BLaER1 (cell line): ENCODE data around the gene NDUFAF2.
"Not testable (repeated sequence)": the region's sequence is repeated elsewhere in the genome, so short reads cannot be mapped to it uniquely, and the experiment has no call there.

Source experiments
- H3K27ac ChIP-seq: shearing (Covaris generic); formaldehyde crosslinking; 2 replicates; pipeline ENCODE4 v1.8.1; 2022
- H3K27me3 ChIP-seq: shearing (Covaris generic); formaldehyde crosslinking; 2 replicates; pipeline ENCODE4 v1.8.1; 2022
- H3K36me3 ChIP-seq: shearing (Covaris generic); formaldehyde crosslinking; 2 replicates; pipeline ENCODE4 v1.8.1; 2022
- H3K4me1 ChIP-seq: shearing (Covaris generic); formaldehyde crosslinking; 2 replicates; pipeline ENCODE4 v1.8.1; 2022
- H3K4me2 ChIP-seq: shearing (Covaris generic); formaldehyde crosslinking; 2 replicates; pipeline ENCODE4 v1.8.1; 2022
- H3K4me3 ChIP-seq: shearing (Covaris generic); formaldehyde crosslinking; 2 replicates; pipeline ENCODE4 v1.8.1; 2022
- H3K9ac ChIP-seq: shearing (Covaris generic); formaldehyde crosslinking; 2 replicates; pipeline ENCODE4 v1.8.1; 2022
- H3K9me3 ChIP-seq: shearing (Covaris generic); formaldehyde crosslinking; 2 replicates; pipeline ENCODE4 v1.8.1; 2022
- H4K20me1 ChIP-seq: shearing (Covaris generic); formaldehyde crosslinking; 2 replicates; pipeline ENCODE4 v1.8.1; 2022
- Cebpa-rat ChIP-seq: shearing (Covaris generic); IDR thresholded peaks from 2 replicates; pipeline ENCODE4 v1.8.1; 2022

Gene NDUFAF2

DNA sequence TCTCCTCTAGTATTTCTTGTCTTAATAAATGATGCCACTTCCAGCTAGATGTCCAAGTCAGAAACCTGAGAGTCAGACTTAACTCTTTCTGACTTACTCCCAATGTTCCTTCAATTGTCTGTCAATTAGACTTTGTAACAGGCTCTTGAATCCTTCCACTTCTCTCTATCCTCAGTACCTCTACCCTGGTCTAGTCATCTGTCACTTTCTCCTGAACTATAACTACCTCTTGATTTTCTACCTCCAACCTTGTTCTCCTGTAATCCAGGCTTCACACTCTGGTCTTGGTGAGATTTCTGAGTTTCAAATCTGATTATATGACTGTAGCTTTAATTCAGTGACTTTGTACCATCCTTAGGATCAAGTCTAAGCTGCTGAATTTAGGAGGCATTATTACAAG, 64.9 kb downstream of the NDUFAF2 start:
- Histone ChIP-seq H3K27ac (no peak overlapping the region), H3K4me1 (no peaks in the 10 kb centered on the region), H3K36me3 (no peaks in the 10 kb centered on the region), H4K20me1 (peaks cover 22% of the 10 kb centered on the region; the same call in 1 of the 2 replicates), H3K27me3 (no peaks in the 10 kb centered on the region), H3K9me3 (no peaks in the 10 kb centered on the region), H3K4me3 (no peak overlapping the region), H3K4me2 (no peak overlapping the region), H3K9ac (no peak overlapping the region)
- TF ChIP-seq Cebpa-rat, result no peak

DNA sequence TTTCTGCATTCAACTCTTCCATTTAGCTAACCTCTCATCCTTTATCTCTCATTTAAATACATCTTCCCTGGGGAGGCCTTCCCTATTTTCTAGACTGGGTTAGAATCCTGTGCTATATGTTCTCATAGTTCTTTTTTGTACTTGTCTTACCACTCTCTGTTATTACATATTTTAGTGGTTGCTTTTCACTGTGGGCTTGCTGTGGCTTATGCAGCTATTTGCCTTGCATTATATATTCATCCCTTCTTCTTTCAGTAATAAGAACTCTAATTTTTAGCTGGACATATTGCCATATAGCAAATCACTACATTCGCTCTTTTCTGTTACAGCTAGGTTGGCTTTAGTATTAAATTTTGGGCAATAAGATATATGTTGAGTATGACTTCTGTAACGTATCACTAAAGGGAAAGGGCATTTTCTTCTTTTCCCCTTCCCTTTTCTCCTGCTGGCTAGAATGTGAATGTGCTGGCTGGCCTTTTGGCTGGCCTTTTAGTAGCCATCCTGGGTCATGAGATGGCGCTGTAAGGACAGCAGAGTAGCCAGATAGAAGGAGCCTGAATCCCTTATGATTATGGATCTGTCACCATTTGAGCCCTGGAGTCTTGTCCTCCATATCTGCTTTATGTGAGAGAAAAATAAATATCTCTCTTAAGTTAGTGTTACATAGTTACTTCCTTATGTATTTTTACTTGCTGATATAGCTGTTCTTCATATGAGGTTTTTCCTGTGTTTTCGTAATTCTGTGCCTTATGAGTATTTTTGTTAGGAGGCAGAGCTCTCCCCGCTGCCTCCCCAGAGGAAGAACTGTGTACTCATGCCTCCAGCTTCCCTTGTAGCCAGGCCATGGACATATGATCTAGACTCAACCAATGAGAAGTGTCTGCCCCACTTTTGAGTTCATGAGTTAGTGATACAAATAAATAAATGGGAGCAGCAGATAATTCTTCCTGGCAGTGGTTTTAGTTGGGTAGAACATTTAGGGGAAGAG, 65.8 kb downstream of the NDUFAF2 start:
- no peak for TF ChIP-seq Cebpa-rat
- Histone ChIP-seq H3K4me2 (no peak overlapping the region), H3K27me3 (no peaks in the 10 kb centered on the region)

DNA sequence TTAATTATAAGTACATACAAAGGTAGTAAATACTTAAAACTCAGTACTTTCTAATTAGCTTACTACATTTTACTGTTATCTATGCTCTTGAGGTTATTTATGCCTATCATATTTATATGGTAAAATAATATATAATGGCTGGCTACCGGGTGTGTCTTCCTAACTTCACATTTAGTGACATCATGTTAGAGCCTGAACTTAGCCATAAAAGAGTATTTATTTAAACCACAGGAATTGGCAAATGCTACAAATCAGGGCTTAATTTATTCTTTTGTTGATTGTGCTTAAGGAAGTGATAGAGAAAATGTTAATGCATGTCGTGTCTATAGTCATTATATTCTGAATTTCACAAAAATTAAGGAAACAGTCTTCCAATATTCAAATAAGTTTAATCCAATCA, 73.1 kb downstream of the NDUFAF2 start:
- Histone ChIP-seq H3K9ac (no peak overlapping the region), H3K9me3 (no peaks in the 10 kb centered on the region), H4K20me1 (peaks cover 12% of the 10 kb centered on the region; the same call in 1 of the 2 replicates), H3K4me2 (no peak overlapping the region), H3K36me3 (no peaks in the 10 kb centered on the region), H3K4me3 (no peak overlapping the region), H3K27ac (no peak overlapping the region), H3K27me3 (no peaks in the 10 kb centered on the region), H3K4me1 (no peaks in the 10 kb centered on the region)
- no peak for TF ChIP-seq Cebpa-rat

More for the DNA sequence above, 65.8 kb downstream of the NDUFAF2 start:
- Histone ChIP-seq H3K4me1 (no peaks in the 10 kb centered on the region), H4K20me1 (peaks cover 22% of the 10 kb centered on the region; the same call in 1 of the 2 replicates), H3K27ac (no peak overlapping the region), H3K9me3 (no peaks in the 10 kb centered on the region), H3K9ac (no peak overlapping the region), H3K4me3 (no peak overlapping the region), H3K36me3 (no peaks in the 10 kb centered on the region)

DNA sequence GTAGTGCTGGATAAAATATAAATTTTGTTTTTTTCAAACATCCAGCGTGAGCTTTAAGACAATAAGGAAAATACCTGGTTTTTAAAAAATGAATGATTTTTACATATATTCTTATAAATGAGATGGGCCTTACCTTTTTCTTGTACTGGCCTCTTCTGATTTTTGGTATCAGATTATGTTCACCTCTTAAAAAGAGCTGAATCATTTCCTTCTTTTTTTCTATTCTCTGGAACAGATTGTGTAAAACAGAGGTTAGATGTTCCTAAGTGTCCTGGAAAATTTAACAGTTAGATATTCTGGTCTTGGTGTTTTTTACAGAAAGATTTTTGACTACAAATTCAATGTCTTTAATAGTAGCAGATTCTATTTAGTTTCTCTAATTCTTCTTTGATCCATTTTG, 74.6 kb downstream of the NDUFAF2 start:
- Histone ChIP-seq H3K27ac (no peak overlapping the region), H3K4me2 (no peak overlapping the region), H4K20me1 (peaks cover 13% of the 10 kb centered on the region; the same call in 1 of the 2 replicates), H3K9ac (no peak overlapping the region), H3K4me1 (no peaks in the 10 kb centered on the region), H3K9me3 (no peaks in the 10 kb centered on the region), H3K4me3 (no peak overlapping the region), H3K27me3 (no peaks in the 10 kb centered on the region), H3K36me3 (no peaks in the 10 kb centered on the region)
- TF ChIP-seq Cebpa-rat, result no peak

DNA sequence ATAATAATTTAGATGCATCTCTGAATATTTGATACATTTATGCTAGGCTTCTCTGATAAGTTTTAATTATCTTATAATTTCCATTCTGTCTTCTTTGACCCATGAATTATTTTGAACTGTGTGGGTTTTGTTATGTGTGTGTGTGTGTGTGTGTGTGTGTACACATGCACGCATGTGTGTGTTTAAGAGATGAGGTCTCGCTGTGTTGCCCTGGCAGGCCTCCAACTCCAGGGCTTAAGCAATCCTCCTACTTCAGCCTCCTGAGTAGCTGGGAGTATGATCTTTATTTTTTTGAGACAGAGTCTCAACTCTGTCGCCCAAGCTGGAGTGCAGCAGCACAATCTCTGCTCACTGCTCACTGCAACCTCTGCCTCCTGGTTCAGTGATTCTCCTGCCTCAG, 75.4 kb downstream of the NDUFAF2 start:
- no peak for TF ChIP-seq Cebpa-rat
- no peak overlapping the region for H3K4me2 ChIP-seq
- no peaks in the 10 kb centered on the region for H3K4me1 ChIP-seq
- no peaks in the 10 kb centered on the region for H3K27me3 ChIP-seq
- H3K9me3 ChIP-seq, result no peaks in the 10 kb centered on the region
- H3K9ac ChIP-seq, result no peak overlapping the region
- H4K20me1 ChIP-seq, result peaks cover 13% of the 10 kb centered on the region; the same call in 1 of the 2 replicates
- H3K4me3 ChIP-seq, result no peak overlapping the region
- H3K36me3 ChIP-seq, result no peaks in the 10 kb centered on the region
- no peak overlapping the region for H3K27ac ChIP-seq

DNA sequence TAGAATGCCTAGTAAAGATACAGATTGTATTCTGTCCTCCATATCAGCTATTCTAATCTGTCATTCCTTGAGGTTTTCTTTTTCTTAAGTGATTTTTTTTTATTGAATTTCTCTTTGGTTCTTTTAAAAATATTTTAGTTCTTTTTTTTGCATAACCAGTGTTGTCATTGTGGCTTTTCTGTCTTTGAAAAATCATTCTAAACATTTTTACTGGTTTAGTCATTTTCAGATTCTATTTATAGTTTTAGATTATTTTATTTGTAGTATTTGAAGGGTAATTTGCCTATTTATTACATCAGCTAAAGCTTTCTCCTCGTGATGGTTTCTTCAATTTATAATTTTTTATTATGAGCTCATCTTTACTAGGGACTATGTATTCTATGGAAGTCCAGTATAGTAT, 78.1 kb downstream of the NDUFAF2 start:
- 0 out of 2 replicates have a peak, but pooled peaks cover 7% of the 10 kb centered on the region for H4K20me1 ChIP-seq
- no peak overlapping the region for H3K4me2 ChIP-seq
- no peak overlapping the region for H3K4me3 ChIP-seq
- H3K27me3 ChIP-seq, result no peaks in the 10 kb centered on the region
- no peaks in the 10 kb centered on the region for H3K4me1 ChIP-seq
- H3K9ac ChIP-seq, result no peak overlapping the region
- H3K9me3 ChIP-seq, result no peaks in the 10 kb centered on the region
- TF ChIP-seq Cebpa-rat, result no peak
- H3K36me3 ChIP-seq, result no peaks in the 10 kb centered on the region
- no peak overlapping the region for H3K27ac ChIP-seq

DNA sequence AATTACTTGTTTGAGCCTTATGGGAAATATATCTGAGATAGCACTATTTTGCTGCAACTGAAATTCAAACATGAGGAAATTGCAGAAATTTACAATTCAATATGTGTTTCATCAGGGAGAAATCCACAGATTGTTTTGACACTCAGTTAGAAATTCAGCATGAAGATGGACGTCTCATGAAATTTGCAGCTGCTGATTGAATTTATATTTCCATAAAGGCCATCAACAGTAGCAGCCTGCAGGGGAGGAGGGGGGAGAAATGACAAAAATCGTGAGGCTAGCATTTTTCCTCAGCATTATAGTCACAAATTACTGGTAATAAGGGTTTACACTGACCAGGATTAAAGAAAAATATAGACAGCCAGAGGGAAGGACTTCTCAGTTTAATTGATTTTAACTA, 81.0 kb downstream of the NDUFAF2 start:
- Histone ChIP-seq H3K9me3 (no peaks in the 10 kb centered on the region), H3K4me1 (peaks cover 7% of the 10 kb centered on the region; the same call in 1 of the 2 replicates), H3K9ac (no peak overlapping the region), H4K20me1 (0 out of 2 replicates have a peak, but pooled peaks cover 7% of the 10 kb centered on the region), H3K4me2 (no peak overlapping the region), H3K27ac (no peak overlapping the region), H3K36me3 (no peaks in the 10 kb centered on the region), H3K4me3 (no peak overlapping the region), H3K27me3 (no peaks in the 10 kb centered on the region)
- TF ChIP-seq Cebpa-rat, result no peak

DNA sequence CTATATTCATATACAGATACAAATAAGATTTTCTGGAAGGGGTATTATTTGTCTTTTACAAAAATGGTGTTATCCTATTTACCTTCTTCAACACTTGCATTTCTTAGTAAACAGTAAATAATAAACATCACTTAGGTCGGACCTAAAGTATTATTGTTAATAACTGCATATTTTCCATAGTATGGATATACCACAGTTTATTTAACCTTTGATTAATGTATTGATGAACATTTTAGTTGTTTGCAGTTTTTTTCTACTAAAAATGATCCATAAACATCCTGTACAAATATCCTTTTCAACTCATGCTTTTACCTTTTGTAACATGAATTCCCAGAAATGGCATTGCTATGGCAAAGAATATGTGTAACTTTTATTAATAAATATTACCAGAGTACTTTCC, 83.4 kb downstream of the NDUFAF2 start:
- no peak overlapping the region for H3K4me2 ChIP-seq
- H3K4me1 ChIP-seq, result peaks cover 7% of the 10 kb centered on the region; the same call in 1 of the 2 replicates
- no peak overlapping the region for H3K27ac ChIP-seq
- no peaks in the 10 kb centered on the region for H3K9me3 ChIP-seq
- TF ChIP-seq Cebpa-rat, result no peak
- H3K27me3 ChIP-seq, result no peaks in the 10 kb centered on the region
- no peaks in the 10 kb centered on the region for H3K36me3 ChIP-seq
- no peaks in the 10 kb centered on the region for H4K20me1 ChIP-seq
- H3K9ac ChIP-seq, result no peak overlapping the region
- no peak overlapping the region for H3K4me3 ChIP-seq

DNA sequence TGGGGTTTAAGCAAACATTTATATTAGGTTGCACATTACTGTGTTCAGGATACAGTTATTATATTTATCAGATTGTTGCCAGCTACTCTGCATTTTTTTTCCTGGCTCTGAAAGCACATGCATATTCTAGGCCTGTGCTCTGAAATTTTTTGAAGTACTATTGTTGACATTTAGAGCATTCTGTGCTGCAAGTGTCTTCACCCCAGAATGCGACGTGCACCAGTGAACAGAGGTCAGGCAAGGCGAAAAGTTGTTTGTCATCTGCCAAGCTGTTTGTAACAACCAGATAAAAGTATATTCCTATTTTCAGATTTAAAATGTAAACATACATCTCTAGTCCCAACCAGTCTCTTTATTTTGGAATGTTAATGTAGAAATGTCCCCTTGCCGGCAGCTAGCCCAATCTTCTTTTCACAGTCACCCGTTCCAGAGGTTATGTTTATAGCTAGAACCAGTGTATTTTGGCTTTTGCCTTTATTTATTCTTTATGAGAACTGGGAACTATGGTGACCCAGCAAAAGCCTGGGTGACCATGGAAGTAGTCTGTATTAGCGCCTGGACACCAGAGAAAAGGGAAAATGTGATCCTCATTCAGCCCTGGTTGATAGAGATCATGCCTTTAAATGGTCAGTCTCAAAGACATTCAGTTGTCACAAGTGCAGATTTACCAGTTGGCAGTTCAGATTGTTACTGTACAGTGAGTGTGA, 84.6 kb downstream of the NDUFAF2 start:
- Histone ChIP-seq H3K36me3 (no peaks in the 10 kb centered on the region), H4K20me1 (no peaks in the 10 kb centered on the region), H3K27me3 (no peaks in the 10 kb centered on the region), H3K4me1 (peaks cover 7% of the 10 kb centered on the region; the same call in 1 of the 2 replicates), H3K9me3 (no peaks in the 10 kb centered on the region), H3K9ac (no peak overlapping the region), H3K4me2 (no peak overlapping the region; the same call in 1 of the 2 replicates), H3K27ac (no peak overlapping the region), H3K4me3 (no peak overlapping the region)
- no peak for TF ChIP-seq Cebpa-rat

DNA sequence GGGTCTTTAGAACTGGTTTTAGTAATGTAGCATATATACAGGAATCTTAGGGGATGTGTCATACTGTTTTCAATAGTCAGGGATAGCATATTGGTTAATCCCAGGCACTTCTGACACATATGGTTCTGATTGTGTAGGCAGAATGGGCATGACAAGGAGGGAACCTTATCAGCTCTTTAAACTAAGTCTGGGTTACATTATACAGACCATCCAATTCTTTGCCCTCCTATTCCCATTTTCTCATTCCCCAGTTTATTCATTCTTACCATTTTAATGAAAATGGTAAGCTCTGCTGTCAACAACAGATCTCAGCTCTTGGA, 85.1 kb downstream of the NDUFAF2 start:
- no peaks in the 10 kb centered on the region for H4K20me1 ChIP-seq
- TF ChIP-seq Cebpa-rat, result no peak
- H3K9me3 ChIP-seq, result no peaks in the 10 kb centered on the region
- H3K36me3 ChIP-seq, result no peaks in the 10 kb centered on the region
- H3K4me3 ChIP-seq, result no peak overlapping the region
- no peak overlapping the region for H3K4me2 ChIP-seq
- no peak overlapping the region for H3K27ac ChIP-seq
- peaks cover 7% of the 10 kb centered on the region; the same call in 1 of the 2 replicates for H3K4me1 ChIP-seq
- H3K9ac ChIP-seq, result no peak overlapping the region
- H3K27me3 ChIP-seq, result no peaks in the 10 kb centered on the region

DNA sequence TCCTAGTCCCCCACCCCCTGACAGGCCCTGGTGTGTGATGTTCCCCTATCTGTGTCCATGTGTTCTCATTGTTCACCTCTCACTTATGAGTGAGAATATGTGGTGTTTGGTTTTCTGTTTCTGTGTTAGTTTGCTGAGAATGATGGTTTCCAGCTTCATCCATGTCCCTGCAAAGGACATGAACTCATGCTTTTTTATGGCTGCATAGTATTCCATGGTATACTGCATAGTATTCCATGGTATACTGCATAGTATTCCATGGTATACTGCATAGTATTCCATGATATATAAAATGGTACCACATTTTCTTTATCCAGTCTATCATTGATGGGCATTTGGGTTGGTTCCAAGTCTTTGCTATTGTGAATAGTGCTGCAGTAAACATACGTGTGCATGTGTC, 86.3 kb downstream of the NDUFAF2 start:
- not testable (repeated sequence) for H3K4me1 ChIP-seq, H3K4me3 ChIP-seq, H3K27me3 ChIP-seq, H3K36me3 ChIP-seq, H3K9me3 ChIP-seq, H4K20me1 ChIP-seq, H3K27ac ChIP-seq, H3K4me2 ChIP-seq, H3K9ac ChIP-seq
